NB4 (cell line): ENCODE measurements around the gene APC2.

Experiments used
- MYC ChIP-seq: IDR thresholded peaks from 2 replicates; pipeline ENCODE4 v1.6.1; 2011; ENCODE audit warnings: low read depth, low read length
- POLR2A ChIP-seq: IDR thresholded peaks from 2 replicates; pipeline ENCODE4 v1.6.1; 2011; ENCODE audit warnings: mild to moderate bottlenecking; ENCODE audit not compliant: insufficient read length; ENCODE audit errors: extremely low read depth
- TF ChIP-seq, protein P1 (sequence below): IDR thresholded peaks from one replicate; pipeline ENCODE4 v1.5.1; 2012; ENCODE audit warnings: low read depth, low read length

- TF ChIP-seq, protein P1, sequence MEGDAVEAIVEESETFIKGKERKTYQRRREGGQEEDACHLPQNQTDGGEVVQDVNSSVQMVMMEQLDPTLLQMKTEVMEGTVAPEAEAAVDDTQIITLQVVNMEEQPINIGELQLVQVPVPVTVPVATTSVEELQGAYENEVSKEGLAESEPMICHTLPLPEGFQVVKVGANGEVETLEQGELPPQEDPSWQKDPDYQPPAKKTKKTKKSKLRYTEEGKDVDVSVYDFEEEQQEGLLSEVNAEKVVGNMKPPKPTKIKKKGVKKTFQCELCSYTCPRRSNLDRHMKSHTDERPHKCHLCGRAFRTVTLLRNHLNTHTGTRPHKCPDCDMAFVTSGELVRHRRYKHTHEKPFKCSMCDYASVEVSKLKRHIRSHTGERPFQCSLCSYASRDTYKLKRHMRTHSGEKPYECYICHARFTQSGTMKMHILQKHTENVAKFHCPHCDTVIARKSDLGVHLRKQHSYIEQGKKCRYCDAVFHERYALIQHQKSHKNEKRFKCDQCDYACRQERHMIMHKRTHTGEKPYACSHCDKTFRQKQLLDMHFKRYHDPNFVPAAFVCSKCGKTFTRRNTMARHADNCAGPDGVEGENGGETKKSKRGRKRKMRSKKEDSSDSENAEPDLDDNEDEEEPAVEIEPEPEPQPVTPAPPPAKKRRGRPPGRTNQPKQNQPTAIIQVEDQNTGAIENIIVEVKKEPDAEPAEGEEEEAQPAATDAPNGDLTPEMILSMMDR = no peak
- TF ChIP-seq POLR2A (no peak), MYC (no peak)
Measured at GRCh38 chr19:1451916-1452801, 2.2 kb downstream of the APC2 start.
